ENCODE results near the gene GGA1. TPM values are rescaled to one million over a fixed set of nuclear protein-coding genes. Genes with fewer than 3 reads are reported as not detected.

Gene GGA1
- total and polyA plus RNA-seq, 2 of the 4 experiments (the other 2 are of a cell fraction): 17.2 to 48.5 TPM

DNA sequence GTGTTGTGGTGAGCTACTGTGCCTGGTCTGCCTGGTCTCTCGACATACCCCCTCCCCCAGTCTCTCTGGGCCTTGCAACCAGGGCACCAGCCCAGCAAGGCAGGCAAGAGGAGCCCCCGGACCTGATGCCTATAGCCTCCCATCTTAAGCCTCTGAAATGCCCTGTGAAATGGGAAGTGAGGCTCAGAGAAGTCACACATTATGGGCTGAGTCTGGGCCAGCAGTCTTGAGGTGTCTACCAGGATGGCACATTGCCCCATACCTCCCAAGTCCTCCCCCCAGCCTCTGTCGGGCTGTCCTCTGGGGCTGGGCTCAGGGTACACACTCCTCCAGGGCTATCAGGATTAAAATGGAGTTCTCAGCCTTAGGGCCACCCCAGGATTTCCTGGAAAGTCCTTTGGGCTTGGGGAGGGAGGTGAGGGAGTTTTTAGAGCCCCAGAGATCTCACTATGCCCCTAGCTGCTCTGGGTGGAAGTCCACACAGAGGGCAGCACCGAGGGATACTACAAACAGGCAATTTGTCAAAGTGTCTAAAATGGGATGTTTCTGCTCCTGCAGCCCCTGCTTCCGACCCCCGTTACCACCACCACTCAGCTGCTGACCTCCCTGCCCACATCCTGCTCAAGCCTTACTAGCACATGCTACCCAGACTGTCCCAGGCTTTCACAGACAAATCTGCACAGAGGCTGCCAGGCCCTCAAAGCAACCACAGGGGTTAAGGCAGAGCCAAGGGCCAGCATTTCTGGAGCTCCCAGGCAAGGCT is 27.7 kb downstream of the GGA1 start:
- Histone ChIP-seq H2BK120ac (ENCODE audit: low read depth, low read length) (peak overlapping the region; percentile 36; the same call in 1 of the 2 replicates), H3K36me3 (ENCODE audit: control insufficient read depth, insufficient read depth, low read length) (peaks cover 12% of the 10 kb centered on the region; the same call in 1 of the 2 replicates), H2BK20ac (ENCODE audit: low read depth, low read length) (peak overlapping the region; percentile 16; the same call in 1 of the 2 replicates), H3K14ac (replicated peaks; ENCODE audit: low read depth, low read length) (0 out of 2 replicates have a peak overlapping the region, but pooled peaks have one; percentile 45), H4K91ac (ENCODE audit: insufficient read depth, low read depth, low read length) (no peak overlapping the region), H4K20me1 (ENCODE audit: insufficient read depth, low read length) (no peaks in the 10 kb centered on the region), H3K27me3 (ENCODE audit: control insufficient read depth, insufficient read depth, low read length) (no peaks in the 10 kb centered on the region), H4K5ac (ENCODE audit: low read depth, low read length) (no peak overlapping the region), H2AK5ac (ENCODE audit: low read depth, low read length) (peak overlapping the region; percentile 79), H3K4me3 (ENCODE audit: insufficient read depth, low read depth, low read length) (no peak overlapping the region), H3K27ac (ENCODE audit: insufficient read depth, low read length) (peak overlapping the region; percentile 13; the same call in 1 of the 2 replicates), H2BK15ac (ENCODE audit: low read depth, low read length) (no peak overlapping the region), H2BK5ac (ENCODE audit: low read depth, low read length, poor library complexity, severe bottlenecking) (no peak overlapping the region), H3K23ac (ENCODE audit: low read depth, low read length) (no peak overlapping the region), H3K9me1 (ENCODE audit: insufficient read depth, low read length) (peaks cover 19% of the 10 kb centered on the region), H3K4ac (ENCODE audit: low read depth, low read length) (peak overlapping the region; percentile 46), H2AFZ (replicated peaks; ENCODE audit: low read length, poor library complexity) (peak overlapping the region; percentile 74), H3K18ac (ENCODE audit: low read depth, low read length) (no peak overlapping the region), H3K56ac (ENCODE audit: extremely low read depth, insufficient read depth, low read length) (no peak overlapping the region), H3K79me1 (ENCODE audit: low read depth in 1 of 2, low read length in 2 of 2) (peaks cover 0 to 68% of the 10 kb centered on the region in 2 experiments; a peak in 3 of 4 replicates), H3K9ac (ENCODE audit: low read depth, low read length) (no peak overlapping the region), H3K4me1 (ENCODE audit: control insufficient read depth, insufficient read depth, low read length) (peaks cover 48% of the 10 kb centered on the region), H3K4me2 (ENCODE audit: low read depth, low read length) (no peak overlapping the region; the same call in 1 of the 2 replicates), H4K8ac (ENCODE audit: low read depth in 2 of 2, low read length in 2 of 2) (no peak overlapping the region; a peak in 1 of 4 replicates), H3K9me3 (ENCODE audit: control insufficient read depth, insufficient read depth, low read length) (no peaks in the 10 kb centered on the region), H2AK9ac (replicated peaks; ENCODE audit: low read depth, low read length, poor library complexity) (peak overlapping the region; percentile 89)
- in situ Hi-C loops (cut with MboI; ENCODE audit: low sequenced_read_pairs): no loop called here
- ATAC-seq (ENCODE audit: low read depth) (no peak; the same call in 1 of the 2 replicates), DNase-seq (peak; percentile 75)
- dilution Hi-C loops (cut with HindIII; ENCODE audit: low sequenced_read_pairs, unreplicated experiment): no loop called here
- WGBS, 2 experiments (ENCODE audit: extremely low coverage in 2 of 2, insufficient read length in 1 of 2): no CpG with 5 or more reads among the region's 6 CpGs
- TF ChIP-seq RAD21 (IDR thresholded peaks at IDR 0.05; ENCODE audit: low read length) (0 out of 2 replicates have a peak, but pooled peaks have one; percentile 1), MAFK (IDR thresholded peaks at IDR 0.05; ENCODE audit: low read depth, low read length) (no peak), MAZ (IDR thresholded peaks at IDR 0.05; ENCODE audit: borderline replicate concordance, low read depth, low read length) (no peak), POLR2A (IDR thresholded peaks at IDR 0.05; ENCODE audit: low read depth, low read length) (no peak), CEBPB (IDR thresholded peaks at IDR 0.05; ENCODE audit: low read depth, low read length) (no peak), FOS (IDR thresholded peaks at IDR 0.05; ENCODE audit: low read depth, low read length) (no peak), RCOR1 (IDR thresholded peaks at IDR 0.05; ENCODE audit: insufficient replicate concordance, low read length) (no peak), BHLHE40 (IDR thresholded peaks at IDR 0.05; ENCODE audit: low read depth, low read length) (no peak)
- TF ChIP-seq, protein P1, sequence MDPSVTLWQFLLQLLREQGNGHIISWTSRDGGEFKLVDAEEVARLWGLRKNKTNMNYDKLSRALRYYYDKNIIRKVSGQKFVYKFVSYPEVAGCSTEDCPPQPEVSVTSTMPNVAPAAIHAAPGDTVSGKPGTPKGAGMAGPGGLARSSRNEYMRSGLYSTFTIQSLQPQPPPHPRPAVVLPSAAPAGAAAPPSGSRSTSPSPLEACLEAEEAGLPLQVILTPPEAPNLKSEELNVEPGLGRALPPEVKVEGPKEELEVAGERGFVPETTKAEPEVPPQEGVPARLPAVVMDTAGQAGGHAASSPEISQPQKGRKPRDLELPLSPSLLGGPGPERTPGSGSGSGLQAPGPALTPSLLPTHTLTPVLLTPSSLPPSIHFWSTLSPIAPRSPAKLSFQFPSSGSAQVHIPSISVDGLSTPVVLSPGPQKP (IDR thresholded peaks at IDR 0.05; ENCODE audit: borderline replicate concordance, low read depth, low read length): no peak
- TF ChIP-seq, protein P2, sequence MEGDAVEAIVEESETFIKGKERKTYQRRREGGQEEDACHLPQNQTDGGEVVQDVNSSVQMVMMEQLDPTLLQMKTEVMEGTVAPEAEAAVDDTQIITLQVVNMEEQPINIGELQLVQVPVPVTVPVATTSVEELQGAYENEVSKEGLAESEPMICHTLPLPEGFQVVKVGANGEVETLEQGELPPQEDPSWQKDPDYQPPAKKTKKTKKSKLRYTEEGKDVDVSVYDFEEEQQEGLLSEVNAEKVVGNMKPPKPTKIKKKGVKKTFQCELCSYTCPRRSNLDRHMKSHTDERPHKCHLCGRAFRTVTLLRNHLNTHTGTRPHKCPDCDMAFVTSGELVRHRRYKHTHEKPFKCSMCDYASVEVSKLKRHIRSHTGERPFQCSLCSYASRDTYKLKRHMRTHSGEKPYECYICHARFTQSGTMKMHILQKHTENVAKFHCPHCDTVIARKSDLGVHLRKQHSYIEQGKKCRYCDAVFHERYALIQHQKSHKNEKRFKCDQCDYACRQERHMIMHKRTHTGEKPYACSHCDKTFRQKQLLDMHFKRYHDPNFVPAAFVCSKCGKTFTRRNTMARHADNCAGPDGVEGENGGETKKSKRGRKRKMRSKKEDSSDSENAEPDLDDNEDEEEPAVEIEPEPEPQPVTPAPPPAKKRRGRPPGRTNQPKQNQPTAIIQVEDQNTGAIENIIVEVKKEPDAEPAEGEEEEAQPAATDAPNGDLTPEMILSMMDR (conservative IDR thresholded peaks at IDR 0.05; ENCODE audit: low read depth, low read length): peak; percentile 43
- intact Hi-C loops (cut with micrococcal nuclease): no loop called here
- POLR2A ChIA-PET (ENCODE audit: unreplicated experiment): no interaction called here
- no TSS peak for BruUV-seq (replicated peaks)
- CTCF ChIA-PET: interaction anchor here (1.0 to 1.4 kb wide), 2 partner anchors 22 to 50 kb away, joined by 4 to 5 read pairs; partner anchors contain the start of genes NOL12 and PDXP

Data from IMR-90 (cell line).